Choroid plexus epithelial cell (primary cell): ENCODE measurements around the gene FRRS1.
"Not testable (repeated sequence)": the region's sequence is repeated elsewhere in the genome, so short reads cannot be mapped to it uniquely, and the experiment has no call there.

Experiments used
- DNase-seq: peaks from one replicate; pipeline ENCODE4 v3.0.0-alpha.2; 2010; ENCODE audit warnings: low read depth
- H3K4me3 ChIP-seq: 2 replicates; pipeline ENCODE4 v1.5.1; 2011; ENCODE audit warnings: low read depth, mild to moderate bottlenecking, control low read depth, low read length, moderate library complexity
- CTCF ChIP-seq: conservative IDR thresholded peaks from 2 replicates; pipeline ENCODE4 v1.5.1; 2011; ENCODE audit warnings: low read depth, mild to moderate bottlenecking, control low read depth, inconsistent platforms, low read length, moderate library complexity

Gene FRRS1

DNA sequence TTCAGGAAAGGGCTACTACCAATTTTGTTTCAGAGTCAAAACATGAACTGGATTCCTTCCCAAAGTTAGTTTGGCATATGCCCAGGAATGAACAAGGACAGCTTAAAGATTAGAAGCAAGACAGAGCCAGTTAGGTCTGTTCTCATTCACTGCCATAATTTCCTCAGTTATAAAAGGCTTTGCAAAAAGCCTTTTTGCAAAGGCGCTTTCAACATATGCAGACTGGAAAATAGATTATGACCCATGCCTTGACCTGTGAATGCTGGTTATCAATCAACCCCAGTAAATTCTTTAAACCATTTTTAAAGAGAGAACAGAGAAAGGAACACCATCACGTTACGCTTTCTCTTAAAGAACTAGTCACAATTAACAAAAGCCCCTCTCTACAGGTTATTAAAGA lies 1.7 kb upstream of the FRRS1 start:
- DNase-seq: peak; percentile 31
- TF ChIP-seq CTCF: no peak
- no peak overlapping the region for H3K4me3 ChIP-seq

DNA sequence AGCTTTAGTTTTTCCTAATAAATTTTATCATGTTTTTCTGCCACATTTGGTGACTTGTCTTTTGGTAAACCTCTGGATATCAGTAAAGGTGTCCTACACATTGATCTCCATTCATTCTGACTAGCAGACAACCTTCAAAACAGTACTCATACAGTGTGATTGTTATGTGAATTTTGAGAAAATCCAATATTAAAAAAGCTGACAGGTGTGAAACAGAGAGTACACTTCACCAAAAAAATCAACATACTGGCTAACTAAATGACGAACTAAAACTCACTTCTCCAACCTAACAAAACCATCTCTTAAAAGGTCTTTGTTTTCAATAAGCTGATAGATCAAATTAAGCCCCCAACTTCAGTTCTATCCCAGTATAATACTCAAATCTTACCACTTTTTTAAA lies 1.5 kb downstream of the FRRS1 start:
- no peak for TF ChIP-seq CTCF
- no peak for DNase-seq
- H3K4me3 ChIP-seq: no peak overlapping the region

DNA sequence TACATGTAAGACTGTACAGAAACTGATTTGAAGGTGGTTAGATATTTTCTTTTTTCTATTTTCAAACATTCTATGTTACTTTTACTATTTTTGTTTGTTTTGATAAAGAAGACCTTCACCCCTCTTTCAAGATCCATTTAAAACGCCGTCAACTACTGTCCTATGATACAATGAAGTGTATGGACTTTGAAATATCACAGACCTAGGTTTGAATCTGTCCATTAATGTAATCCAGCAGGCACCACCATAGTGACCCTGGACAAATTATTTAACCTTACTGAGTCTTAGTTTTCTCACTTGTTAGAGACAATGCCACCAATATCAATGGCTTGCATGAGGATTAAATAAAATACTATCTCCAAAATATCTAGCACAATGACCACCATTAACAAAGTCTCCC lies 2.0 kb downstream of the FRRS1 start:
- DNase-seq: no peak
- H3K4me3 ChIP-seq: no peak overlapping the region
- TF ChIP-seq CTCF: no peak

- peak; percentile 41 for DNase-seq
- TF ChIP-seq CTCF: no peak
- H3K4me3 ChIP-seq: no peak overlapping the region
These were observed 2.5 kb downstream of the FRRS1 start for GRCh38 chr1:99763956-99764355.

DNA sequence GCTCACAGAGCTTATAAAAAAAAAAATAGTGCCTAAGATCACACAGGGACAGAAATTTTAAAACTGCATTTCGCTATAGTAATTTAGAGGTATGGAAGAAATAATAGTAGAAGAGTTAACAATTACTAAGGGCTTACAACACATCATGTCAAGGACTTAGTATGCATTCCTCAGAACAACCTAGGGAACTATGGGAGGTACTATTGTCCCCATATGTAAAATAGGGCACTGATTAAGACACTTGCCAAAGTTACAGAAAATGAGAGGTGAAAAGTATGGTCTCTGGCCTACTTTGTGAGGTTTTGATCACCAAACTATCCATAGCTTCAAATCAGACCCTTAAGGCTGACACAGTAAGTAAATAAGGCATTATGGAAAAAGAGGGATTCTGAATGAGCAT lies 4.7 kb downstream of the FRRS1 start:
- no peak for TF ChIP-seq CTCF
- no peak overlapping the region for H3K4me3 ChIP-seq
- no peak for DNase-seq

DNA sequence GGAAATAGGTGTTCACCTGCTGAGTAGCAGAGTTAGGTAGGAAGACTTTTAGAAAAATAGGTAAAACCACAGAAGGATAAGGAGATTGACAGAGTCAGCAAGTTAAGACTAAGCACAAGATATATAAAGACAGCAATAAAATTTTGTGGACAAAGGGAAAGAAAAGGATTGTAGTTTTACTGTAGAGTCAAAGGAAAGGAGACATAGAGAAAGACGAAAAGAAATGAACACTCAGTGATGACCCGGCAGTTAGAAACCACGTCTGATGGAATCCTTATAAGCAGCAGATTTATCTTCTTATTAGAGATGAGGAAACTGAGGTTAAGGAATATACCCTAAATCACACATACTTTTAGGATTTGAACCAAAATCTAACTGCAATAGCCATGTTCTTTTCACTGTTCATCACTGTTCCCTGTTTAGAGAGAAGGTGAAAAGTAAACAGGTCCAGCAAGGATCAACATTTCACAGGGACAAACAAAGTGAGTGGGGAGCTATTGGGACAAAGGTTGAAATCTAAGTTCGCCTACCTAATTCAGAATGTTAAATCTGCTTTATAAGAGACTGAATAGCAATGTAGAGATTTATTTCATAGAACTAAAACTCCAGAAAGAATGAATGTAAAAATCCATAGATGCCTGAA lies 6.8 kb downstream of the FRRS1 start:
- no peak for DNase-seq
- H3K4me3 ChIP-seq: no peak overlapping the region
- no peak for TF ChIP-seq CTCF

DNA sequence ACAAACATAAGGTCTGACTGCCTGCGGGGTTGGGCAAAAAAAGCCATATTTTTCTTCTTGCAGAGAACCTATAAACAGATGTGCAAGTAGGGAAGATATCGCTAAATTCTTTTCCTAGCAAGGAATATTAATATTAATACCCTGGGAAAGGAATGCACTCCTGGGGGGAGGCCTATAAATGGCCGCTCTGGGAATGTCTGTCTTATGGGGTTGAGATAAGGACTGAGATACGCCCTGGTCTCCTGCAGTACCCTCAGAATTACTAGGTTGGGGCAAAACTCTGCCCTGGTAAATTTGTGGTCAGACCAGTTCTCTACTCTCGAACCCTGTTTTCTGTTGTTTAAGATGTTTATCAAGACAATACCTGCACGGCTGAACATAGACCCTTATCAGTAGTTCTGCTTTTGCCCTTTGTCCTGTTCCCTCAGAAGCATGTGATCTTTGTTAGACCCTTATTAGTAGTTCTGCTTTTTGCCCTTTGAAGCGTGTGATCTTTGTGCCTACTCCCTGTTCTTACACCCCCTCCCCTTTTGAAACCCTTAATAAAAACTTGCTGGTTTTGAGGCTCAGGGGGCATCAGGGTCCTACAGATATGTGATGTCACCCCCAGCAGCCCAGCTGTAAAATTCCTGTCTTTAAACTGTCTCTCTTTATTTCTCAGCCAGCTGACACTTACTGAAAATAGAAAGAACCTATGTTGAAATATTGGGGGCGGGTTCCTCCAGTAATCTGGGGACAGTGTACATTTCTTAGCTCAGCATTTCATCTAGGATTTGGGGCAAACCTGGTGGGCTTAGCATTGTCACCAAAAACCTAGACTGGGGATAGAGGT lies 7.5 kb downstream of the FRRS1 start:
- not testable (repeated sequence) for H3K4me3 ChIP-seq, DNase-seq
